Glutamatergic neuron (in vitro differentiated cells): ENCODE measurements around the gene NFKBIB. TPM values are rescaled to one million over a fixed set of nuclear protein-coding genes. Genes with fewer than 3 reads are reported as not detected.

Source experiments
- DNase-seq: peaks from one replicate; pipeline ENCODE4 v3.0.0; 2022
- H3K27ac Mint-ChIP-seq: one replicate; pipeline ENCODE4 v1.8.0; 2020; ENCODE audit warnings: mild to moderate bottlenecking, mixed read lengths, inconsistent platforms; ENCODE audit not compliant: unreplicated experiment
- H3K27me3 Mint-ChIP-seq: one replicate; pipeline ENCODE4 v1.8.0; 2020; ENCODE audit warnings: mild to moderate bottlenecking, moderate library complexity, mixed read lengths, inconsistent platforms; ENCODE audit not compliant: unreplicated experiment
- H3K36me3 Mint-ChIP-seq: one replicate; pipeline ENCODE4 v1.8.0; 2020; ENCODE audit warnings: mild to moderate bottlenecking, mixed read lengths, inconsistent platforms; ENCODE audit not compliant: unreplicated experiment
- H3K4me1 Mint-ChIP-seq: one replicate; pipeline ENCODE4 v1.8.0; 2020; ENCODE audit warnings: mild to moderate bottlenecking, low read depth, mixed read lengths, inconsistent platforms; ENCODE audit not compliant: unreplicated experiment
- H3K4me3 Mint-ChIP-seq: one replicate; pipeline ENCODE4 v1.8.0; 2020; ENCODE audit warnings: mild to moderate bottlenecking, mixed read lengths, inconsistent platforms; ENCODE audit not compliant: unreplicated experiment
- H3K9me3 Mint-ChIP-seq: one replicate; pipeline ENCODE4 v1.8.0; 2020; ENCODE audit warnings: mild to moderate bottlenecking, moderate library complexity, mixed read lengths, inconsistent platforms; ENCODE audit not compliant: unreplicated experiment
- long read RNA-seq: library from polyadenylated mRNA; unstranded; transcript quantifications from one replicate; pipeline ENCODE4 v2.0.0, GENCODE V29; 2020; ENCODE audit not compliant: unreplicated experiment
- total RNA-seq: library from RNA; stranded (reverse); fragmentation: NEBNext Ultra II Directional; extraction: Animal tissue kit (Norgen Biotek cat#: 25700); gene quantifications from one replicate; pipeline ENCODE4 v1.2.1, GENCODE V29; 2021; ENCODE audit not compliant: unreplicated experiment
- TF ChIP-seq, protein P1 (sequence below): fragments of 200-600 bp; sonication (generic); IDR thresholded peaks from one replicate; pipeline ENCODE4 v1.5.0; 2021; ENCODE audit not compliant: partially characterized antibody, unreplicated experiment

The NFKBIB gene
- 12.8 TPM for total RNA-seq
- long read RNA-seq, partial matches to known transcripts = 0 of 5 reads
- long read RNA-seq, other reads (novel, unspliced or antisense) = 3 of 5 reads

- Mint-ChIP-seq H3K36me3 (no peaks in the 10 kb centered on the region), H3K9me3 (peaks cover 11% of the 10 kb centered on the region), H3K27ac (peak within 1 kb of the TSS; percentile 60), H3K4me3 (peak within 1 kb of the TSS; percentile 93), H3K4me1 (peaks cover 17% of the 10 kb centered on the region), H3K27me3 (peaks cover 8% of the 10 kb centered on the region)
- peak; percentile 97 for DNase-seq
- TF ChIP-seq, protein P1, sequence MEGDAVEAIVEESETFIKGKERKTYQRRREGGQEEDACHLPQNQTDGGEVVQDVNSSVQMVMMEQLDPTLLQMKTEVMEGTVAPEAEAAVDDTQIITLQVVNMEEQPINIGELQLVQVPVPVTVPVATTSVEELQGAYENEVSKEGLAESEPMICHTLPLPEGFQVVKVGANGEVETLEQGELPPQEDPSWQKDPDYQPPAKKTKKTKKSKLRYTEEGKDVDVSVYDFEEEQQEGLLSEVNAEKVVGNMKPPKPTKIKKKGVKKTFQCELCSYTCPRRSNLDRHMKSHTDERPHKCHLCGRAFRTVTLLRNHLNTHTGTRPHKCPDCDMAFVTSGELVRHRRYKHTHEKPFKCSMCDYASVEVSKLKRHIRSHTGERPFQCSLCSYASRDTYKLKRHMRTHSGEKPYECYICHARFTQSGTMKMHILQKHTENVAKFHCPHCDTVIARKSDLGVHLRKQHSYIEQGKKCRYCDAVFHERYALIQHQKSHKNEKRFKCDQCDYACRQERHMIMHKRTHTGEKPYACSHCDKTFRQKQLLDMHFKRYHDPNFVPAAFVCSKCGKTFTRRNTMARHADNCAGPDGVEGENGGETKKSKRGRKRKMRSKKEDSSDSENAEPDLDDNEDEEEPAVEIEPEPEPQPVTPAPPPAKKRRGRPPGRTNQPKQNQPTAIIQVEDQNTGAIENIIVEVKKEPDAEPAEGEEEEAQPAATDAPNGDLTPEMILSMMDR = no peak
Measured at GRCh38 chr19:38899447-38900201, at the start of gene NFKBIB, which contains the start of gene SIRT2. TSS of gene NFKBIB (plus strand) at chr19:38899969. CDS start at chr19:38900033, 64 bp downstream. TSS of gene SIRT2 (minus strand) at chr19:38899618. CDS start at chr19:38899521, 97 bp downstream.

GRCh38 chr19:38850436-38850975, 49.3 kb upstream of the NFKBIB start:
- DNase-seq = peak; percentile 97
- TF ChIP-seq, protein P1 = no peak
- Mint-ChIP-seq H3K4me3 (peak overlapping the region; percentile 93), H3K36me3 (no peaks in the 10 kb centered on the region), H3K9me3 (peaks cover 24% of the 10 kb centered on the region), H3K27ac (peak overlapping the region; percentile 90), H3K27me3 (peaks cover 24% of the 10 kb centered on the region), H3K4me1 (peaks cover 12% of the 10 kb centered on the region)

DNA sequence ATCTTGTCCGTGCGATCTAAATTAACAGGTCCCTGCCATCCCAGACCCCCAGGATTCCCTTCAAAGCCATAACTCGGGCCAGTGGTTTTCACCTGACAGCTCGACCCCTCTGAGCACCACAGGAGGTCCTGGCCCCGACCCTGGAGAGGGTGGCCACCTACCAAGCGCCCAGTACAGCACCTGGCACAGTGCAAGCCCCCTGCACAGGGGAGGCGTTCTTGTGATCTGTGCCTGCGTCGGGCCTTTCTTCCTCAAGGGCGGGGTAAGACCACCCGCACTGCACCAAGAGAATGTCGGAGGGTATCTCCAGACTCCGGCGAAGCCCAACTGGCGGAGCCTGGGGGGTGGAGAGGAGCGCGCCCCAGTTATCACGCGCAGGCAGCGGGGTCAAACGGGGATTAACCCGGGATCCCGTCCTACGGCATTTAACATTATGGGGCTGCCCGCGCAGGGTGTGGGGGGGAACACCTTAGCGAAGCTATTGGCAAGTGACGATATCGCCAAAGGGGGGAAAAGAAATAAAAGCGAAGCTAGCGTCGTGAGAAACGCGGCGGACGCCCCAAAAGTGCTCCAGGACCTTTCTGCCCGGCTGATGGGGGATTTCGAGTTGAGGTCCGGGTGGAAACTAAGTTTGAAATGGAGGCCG, 48.7 kb upstream of the NFKBIB start:
- Mint-ChIP-seq H3K36me3 (no peaks in the 10 kb centered on the region), H3K4me3 (peak overlapping the region; percentile 93), H3K4me1 (peaks cover 12% of the 10 kb centered on the region), H3K27me3 (peaks cover 24% of the 10 kb centered on the region), H3K9me3 (peaks cover 24% of the 10 kb centered on the region), H3K27ac (peak overlapping the region; percentile 90)
- DNase-seq = peak; percentile 37
- TF ChIP-seq, protein P1 = no peak

- Mint-ChIP-seq H3K4me3 (peak overlapping the region; percentile 93), H3K9me3 (peaks cover 26% of the 10 kb centered on the region), H3K4me1 (peaks cover 13% of the 10 kb centered on the region), H3K36me3 (peaks cover 3% of the 10 kb centered on the region), H3K27ac (peak overlapping the region; percentile 64), H3K27me3 (peaks cover 28% of the 10 kb centered on the region)
- TF ChIP-seq, protein P1 = no peak
- DNase-seq = peak; percentile 92
Measured at GRCh38 chr19:38851622-38852230, 48.0 kb upstream of the NFKBIB start.
